Activated CD8-positive, alpha-beta memory T cell treated with anti-CD3 and anti-CD28 coated beads, Interleukin-2, amount 50 U/mL, for 4 hours (primary cell): ENCODE data around the gene DOK3.

Source experiments
- DNase-seq: peaks from one replicate; pipeline ENCODE4 v3.0.0-alpha.2; 2020

The DOK3 gene

GRCh38 chr5:177509381-177509951, at the start of gene DOK3:
TSS of gene DOK3 (minus strand) at chr5:177509826. CDS start at chr5:177509540, 286 bp downstream.
- no peak for DNase-seq

GRCh38 chr5:177557796-177558195, 48.2 kb upstream of the DOK3 start:
- no peak for DNase-seq

- no peak for DNase-seq
Measured at GRCh38 chr5:177557041-177557647, 47.5 kb upstream of the DOK3 start.

- DNase-seq = no peak
Measured at GRCh38 chr5:177555665-177556064, 46.0 kb upstream of the DOK3 start.

GRCh38 chr5:177555228-177555627, 45.6 kb upstream of the DOK3 start:
- DNase-seq = no peak

- peak; percentile 94 for DNase-seq
Measured at GRCh38 chr5:177554474-177555111, 45.0 kb upstream of the DOK3 start, which contains the start of gene FAM193B. TSS of gene FAM193B (minus strand) at chr5:177554563. CDS start at chr5:177554458, 105 bp downstream.

- peak; percentile 49 for DNase-seq
Measured at GRCh38 chr5:177553671-177554429, 44.2 kb upstream of the DOK3 start.

GRCh38 chr5:177552839-177553455, 43.3 kb upstream of the DOK3 start:
- no peak for DNase-seq

- no peak for DNase-seq
Measured at GRCh38 chr5:177550122-177550521, 40.5 kb upstream of the DOK3 start.

- no peak for DNase-seq
Measured at GRCh38 chr5:177548495-177548894, 38.9 kb upstream of the DOK3 start.

GRCh38 chr5:177547736-177548135, 38.1 kb upstream of the DOK3 start:
- DNase-seq = no peak

- DNase-seq = no peak
Measured at GRCh38 chr5:177546258-177546741, 36.7 kb upstream of the DOK3 start.

GRCh38 chr5:177545487-177546257, 36.0 kb upstream of the DOK3 start:
- DNase-seq = no peak

GRCh38 chr5:177542816-177543465, 33.3 kb upstream of the DOK3 start:
- DNase-seq = no peak

GRCh38 chr5:177540438-177540837, 30.8 kb upstream of the DOK3 start:
- DNase-seq = no peak

GRCh38 chr5:177539411-177539810, 29.8 kb upstream of the DOK3 start:
- no peak for DNase-seq

- DNase-seq = no peak
Measured at GRCh38 chr5:177538876-177539275, 29.2 kb upstream of the DOK3 start.

GRCh38 chr5:177537389-177538361, 28.0 kb upstream of the DOK3 start:
- no peak for DNase-seq

GRCh38 chr5:177536386-177536785, 26.8 kb upstream of the DOK3 start:
- DNase-seq = no peak

- DNase-seq = no peak
Measured at GRCh38 chr5:177535125-177535524, 25.5 kb upstream of the DOK3 start.
